AG08396 (cell line): ENCODE results near the gene GMFB.
A peak's percentile ranks its signal among the peaks of the same experiment; 100 is the strongest.
"Not testable (repeated sequence)": the region's sequence is repeated elsewhere in the genome, so short reads cannot be mapped to it uniquely, and the experiment has no call there.

Experiments used
- DNase-seq: peaks from one replicate; pipeline ENCODE4 v3.0.0; 2012; ENCODE audit warnings: low spot score, mixed read lengths

Gene GMFB

DNA sequence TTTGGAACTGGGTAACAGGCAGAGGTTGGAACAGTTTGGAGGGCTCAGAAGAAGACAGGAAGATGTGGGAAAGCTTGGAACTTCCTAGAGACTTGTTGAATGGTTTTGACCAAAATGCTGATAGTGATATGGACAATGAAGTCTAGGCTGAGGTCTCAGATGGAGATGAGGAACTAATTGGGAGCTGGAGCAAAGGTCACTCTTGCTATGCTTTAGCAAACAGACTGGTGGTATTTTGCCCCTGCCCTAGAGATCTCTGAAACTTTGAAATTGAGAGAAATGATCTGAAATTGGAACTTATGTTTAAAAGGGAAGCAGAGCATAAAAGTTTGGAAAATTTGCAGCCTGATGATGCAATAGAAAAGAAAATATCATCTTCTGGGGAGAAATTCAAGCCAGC, 30.2 kb downstream of the GMFB start:
- DNase-seq: not testable (repeated sequence)

DNA sequence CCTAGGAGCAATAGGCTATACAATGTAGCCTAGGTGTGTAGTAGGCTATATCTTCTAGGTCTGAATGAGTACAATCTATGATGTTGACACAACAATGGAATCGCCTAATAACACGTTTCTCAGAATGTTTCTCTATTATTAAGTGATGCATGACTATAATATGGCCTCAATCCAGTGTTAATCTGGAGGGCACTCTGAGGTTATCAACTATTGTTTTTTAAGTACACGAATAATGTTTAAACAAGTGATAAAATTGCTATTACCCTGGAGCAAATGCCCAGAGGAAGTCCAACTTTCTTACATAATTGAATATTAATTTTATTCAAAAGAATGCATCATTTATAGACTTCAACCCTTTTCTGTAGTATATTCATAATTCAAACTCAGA, 31.2 kb downstream of the GMFB start:
- DNase-seq: no peak

DNA sequence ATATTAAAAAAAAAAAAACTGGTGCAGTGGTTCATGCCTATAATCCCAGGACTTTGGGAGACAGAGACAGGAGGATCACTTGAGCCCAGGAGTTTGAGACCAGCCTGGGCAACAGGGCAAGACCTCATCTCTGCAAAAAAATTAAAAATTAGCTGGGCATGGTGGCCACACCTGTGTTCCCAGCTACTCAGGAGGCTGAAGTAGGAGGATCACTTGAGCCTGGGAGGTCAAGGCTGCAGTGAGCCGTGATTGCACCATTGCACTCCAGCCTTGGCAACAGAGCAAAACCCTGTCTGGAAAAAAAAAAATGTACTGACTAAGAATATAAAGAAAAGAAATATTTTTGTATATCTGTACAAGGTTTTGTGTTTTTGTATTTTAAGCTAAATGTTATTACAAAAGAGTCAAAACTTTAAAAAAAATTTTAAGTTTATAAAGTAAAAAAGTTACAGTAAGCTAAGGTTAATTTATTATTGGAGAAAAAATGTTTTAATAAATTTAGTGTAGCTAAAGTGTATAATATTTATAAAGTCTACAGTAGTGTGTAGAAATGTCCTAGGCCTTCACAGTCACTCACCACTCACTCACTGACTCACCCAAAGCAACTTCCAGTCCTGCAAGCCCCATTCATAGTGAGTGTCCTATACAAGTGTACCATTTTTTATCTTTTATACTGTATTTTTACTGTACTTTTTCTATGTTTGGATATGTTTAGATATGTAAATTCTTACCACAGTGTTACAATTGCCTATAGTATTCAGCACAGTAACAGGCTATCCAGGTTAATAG, 31.8 kb downstream of the GMFB start:
- DNase-seq: not testable (repeated sequence)

DNA sequence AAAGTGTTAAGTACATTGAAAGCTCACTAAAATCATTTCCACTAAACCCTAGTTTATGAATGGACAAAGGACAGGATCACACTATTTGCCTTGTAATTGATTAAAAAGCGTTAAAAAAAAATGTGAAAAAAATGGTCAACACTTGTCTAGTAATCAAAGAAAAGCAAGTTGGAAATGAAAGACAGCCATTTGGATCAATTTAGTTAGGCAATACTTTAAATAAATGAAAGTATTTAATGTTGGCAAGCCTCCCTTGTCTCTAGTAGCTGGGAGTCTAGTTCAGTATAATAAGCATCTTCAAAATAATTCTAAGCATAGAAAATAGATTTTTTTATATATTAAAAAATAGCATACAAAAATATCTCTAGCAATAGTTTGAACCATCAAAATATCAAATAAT, 33.4 kb downstream of the GMFB start:
- no peak for DNase-seq

DNA sequence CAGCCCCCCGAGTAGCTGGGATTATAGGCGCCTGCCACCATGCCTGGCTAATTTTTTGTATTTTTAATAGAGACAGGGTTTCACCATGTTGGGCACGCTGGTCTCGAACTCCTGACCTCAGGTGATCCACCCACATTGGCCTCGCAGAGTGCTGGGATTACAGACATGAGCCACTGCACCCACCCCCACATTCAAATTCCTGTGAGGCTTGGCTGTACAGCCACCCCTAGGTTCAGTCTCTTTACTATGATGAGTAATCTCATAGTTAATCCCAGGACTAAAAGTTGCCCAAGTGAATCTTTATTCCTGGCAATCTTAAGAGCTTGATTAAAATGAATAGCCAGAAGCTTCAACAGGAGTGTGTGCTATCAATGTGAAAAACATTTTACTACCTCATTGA, 34.8 kb downstream of the GMFB start:
- peak; percentile 32 for DNase-seq

DNA sequence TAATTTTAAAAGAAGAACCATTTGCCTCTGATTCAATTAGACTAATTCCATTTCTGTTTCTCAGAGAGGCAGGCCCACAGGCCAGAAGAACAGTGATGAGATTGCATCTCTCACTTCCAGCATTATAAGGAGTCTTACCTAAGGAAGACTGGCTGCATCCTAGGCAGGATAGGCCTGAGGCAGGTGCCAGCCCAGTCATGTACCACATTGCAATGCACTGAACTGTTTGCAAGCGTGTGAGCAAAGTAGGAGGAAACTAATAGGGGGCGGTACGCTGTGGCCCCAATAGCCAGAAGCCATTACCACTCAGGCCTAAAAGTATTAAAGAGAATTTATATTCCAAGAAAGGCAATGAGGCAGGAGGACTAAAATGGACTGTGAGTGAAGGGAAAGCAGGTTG, 35.5 kb downstream of the GMFB start:
- no peak for DNase-seq

DNA sequence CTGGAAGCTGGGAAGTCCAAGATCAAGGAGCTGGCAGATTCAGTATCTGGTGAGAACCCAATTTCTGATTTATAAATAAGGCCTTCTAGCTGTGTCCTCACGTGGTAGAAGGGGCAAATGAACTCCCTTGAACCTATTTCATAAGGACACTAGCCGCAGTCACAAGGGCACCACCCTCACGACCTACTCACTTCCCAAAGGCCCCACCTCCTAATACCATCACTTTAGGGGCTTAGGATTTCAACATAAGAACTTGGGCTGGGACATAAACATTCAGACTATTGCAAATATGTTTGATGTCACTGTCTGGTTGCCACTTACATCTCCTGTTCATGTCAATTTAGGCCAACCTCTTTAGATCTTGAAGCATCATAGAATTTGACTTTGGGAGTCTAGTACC, 36.8 kb downstream of the GMFB start:
- no peak for DNase-seq

DNA sequence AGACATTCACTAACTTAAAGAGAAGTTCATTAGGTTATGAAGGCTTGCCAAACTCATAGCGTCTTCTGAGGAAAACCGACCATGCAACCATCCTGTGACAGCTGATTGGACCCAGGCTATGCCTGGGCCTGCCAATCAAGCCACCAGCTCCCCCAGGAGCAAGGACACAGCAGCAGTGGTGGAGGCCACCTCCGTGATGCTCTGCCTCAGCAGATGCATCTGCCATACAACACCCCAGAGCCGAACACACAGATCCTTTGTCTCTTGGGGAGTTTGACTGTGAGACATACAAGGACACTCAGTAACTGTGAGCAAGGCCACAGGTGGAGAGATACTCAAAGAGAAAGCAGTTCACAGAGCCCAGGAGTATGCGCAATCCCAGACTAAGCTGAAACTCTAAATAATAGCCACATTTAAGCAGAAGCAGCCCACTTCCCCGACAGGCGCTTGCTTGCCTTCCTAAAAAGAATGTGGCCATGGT, 37.6 kb downstream of the GMFB start:
- no peak for DNase-seq

DNA sequence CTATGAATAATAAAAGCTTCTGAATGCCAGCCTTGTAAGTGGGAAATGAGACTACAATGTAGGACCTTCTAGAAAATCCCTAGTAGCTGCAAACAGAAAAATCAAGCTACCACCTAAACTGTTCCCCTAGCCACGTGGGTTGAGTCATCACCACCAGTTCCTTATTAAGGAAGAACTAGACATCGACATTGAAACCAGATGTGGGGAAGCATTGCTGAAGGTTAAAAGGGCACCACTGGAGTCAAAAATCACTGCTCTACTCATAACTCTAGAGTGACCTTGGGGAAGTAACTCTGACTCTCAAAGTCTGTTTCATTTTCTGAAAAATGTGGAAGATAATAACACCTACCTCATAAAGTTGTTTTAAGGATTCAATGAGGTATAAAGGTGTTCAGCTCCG, 38.2 kb downstream of the GMFB start:
- DNase-seq: peak; percentile 36

DNA sequence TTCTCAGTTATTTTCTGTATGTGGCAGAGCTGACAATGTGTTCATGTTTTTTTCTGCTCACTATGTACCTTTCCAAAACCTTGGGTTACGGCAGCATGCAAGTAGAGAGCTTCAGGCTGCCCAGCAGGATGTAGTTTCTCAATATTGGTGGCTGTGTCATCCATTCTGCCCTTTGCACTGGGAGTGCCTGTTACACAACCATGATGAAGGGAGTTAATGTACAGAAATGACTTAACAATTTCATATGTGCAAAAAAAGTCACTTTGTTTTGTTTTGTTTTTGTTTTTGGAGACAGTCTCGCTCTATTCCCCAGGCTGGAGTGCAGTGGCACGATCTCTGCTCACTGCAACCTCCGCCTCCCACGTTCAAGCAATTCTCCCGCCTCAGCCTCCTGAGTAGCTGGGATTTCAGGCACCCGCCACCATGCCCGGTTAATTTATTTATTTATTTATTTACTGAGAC, 41.5 kb downstream of the GMFB start:
- no peak for DNase-seq

DNA sequence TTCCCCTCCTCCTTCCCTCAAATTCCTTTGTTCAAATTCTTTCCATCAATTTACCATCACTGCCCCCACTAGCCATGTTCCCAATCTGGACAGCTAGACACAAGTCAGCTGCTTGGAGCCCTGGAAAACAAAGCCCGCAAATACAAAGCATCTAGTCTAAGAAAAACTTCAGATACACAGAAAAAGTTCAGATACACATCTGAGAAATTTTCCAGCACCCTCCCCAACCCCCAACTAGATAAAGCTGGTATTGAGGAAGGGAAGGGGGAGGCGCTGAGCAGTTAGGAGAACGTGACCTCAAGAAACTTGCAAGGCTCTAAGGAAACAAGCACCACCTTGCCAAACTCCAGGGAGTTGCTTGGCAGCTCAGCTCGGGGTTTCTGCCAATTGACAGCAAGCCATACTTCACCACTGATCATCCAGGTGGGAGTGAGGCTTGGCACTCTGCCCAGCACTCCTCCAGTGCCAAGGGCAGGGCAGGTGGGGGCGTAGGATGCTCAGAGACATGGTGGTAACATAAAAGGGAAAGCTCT, 42.6 kb downstream of the GMFB start:
- no peak for DNase-seq

DNA sequence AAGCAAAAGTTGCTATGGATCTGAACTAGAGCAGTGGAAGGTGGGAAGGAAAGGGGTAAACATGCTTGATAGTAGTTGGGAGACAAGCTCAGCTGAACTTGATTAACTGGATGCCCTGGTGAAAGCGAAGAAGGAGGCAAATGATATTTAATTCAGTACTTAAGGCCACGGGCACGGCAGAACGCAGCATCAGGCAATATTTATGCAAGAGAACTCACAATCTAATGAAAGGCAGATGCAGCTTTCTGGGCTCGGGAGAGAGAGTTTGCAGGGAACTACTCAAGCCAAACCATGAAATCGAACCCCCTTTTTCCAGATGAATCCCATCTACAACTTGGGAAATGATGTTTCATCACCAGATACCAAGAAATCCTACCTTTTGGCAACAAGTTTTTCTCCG, 44.1 kb downstream of the GMFB start:
- DNase-seq: no peak

DNA sequence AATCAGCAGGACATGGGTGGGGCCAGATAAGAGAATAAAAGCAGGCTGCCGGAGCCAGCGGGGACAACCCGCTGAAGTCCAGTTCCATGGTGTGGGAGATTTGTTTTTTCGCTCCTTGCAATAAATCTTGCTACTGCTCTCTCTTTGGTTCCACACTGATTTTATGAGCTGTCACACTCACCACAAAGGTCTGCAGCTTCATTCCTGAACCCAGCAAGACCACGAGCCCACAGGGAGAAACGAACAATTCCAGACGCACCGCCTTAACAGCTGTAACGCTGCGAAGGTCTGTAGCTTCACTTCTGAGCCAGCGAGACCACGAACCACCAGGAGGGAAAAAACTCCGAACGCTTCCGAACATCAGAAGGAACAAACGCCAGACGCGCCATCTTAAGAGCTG, 44.8 kb downstream of the GMFB start:
- no peak for DNase-seq

DNA sequence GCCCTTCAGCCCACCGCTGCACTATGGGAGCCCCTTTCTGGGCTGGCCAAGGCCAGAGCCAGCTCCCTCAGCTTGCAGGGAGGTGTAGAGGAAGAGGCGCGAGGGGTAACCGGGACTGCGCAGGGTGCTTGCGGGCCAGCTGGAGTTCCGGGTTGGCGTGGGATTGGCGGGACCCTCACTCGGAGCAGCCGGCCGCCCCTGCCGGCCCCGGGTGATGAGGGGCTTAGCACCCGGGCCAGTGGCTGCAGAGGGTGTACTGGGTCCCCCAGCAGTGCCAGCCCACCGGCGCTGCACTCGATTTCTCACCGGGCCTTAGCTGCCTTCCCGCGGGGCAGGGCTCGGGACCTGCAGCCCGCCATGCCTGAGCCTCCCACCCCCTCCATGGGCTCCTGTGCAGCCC, 45.8 kb downstream of the GMFB start:
- not testable (repeated sequence) for DNase-seq

DNA sequence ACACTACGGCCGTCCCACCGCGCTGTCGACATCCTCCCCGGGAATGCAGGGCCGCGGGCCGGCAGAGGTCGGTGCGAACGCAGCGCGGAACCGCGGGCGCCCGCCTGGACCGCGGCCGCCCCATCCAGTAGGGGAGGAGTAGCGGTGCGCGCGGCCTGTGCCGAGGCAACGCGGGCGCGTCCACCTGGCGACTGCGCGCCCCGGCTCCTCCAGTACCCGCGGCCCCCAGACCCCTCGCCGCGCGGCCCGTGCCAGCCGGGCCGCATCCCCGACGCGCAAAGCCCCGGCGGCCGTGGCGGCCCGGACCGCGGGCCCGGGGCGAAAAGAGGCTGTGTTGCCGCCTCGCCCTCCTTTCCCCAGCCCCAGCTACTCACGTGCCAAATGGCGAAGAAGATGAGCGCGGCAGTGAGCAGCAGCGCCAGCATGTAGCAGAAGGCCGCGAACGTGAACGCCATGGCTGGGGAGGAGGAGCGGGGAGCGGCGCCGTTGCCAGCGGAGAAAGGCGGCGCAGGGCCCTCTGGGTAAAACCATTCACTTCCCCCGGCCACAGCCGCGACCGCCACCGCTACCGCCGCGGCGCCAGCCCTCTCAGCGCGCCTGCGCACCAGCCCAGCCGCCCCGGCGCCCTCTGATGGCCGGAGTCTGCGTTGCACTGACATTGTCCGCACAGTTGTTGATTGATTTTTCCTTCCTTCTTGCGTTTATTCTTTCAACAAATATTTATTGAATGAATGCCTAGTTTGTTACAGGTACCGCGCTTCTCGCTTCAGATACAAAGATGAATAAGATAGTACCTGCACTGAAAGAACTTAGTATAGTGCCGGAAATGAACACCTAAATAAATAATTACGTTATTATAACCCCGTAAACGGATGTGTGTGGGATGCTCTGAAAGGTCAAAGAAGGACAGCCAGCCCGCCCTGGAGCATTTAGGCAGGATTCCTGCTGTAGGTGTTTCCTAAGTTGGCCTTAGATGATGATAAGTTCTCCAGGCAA, 47.6 kb downstream of the GMFB start, which contains the start of gene CNIH1:
Gene CNIH1 (minus strand): TSS at position 502 of the 996 bp plus-strand sequence. CDS start 47 bp downstream, at position 455.
- peak; percentile 99 for DNase-seq

DNA sequence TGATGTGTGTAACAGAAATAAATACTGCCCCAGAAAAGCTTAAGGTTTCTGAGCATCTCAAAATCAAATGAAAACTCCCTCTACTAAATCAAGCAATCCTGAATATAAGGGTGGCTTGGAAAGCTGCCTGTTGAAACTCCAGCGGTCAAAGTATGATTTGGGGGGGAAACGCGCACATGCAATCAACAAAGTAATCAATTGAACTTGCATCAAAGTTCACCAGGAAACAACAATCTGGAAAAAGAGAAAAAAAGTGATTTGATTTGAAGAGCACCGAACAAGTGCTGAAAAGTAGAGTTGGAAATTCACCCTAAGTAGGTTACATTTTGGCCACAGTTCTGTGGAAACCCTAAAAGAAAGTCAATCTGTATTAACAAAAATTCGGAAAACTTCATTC, 48.3 kb downstream of the GMFB start:
- no peak for DNase-seq

DNA sequence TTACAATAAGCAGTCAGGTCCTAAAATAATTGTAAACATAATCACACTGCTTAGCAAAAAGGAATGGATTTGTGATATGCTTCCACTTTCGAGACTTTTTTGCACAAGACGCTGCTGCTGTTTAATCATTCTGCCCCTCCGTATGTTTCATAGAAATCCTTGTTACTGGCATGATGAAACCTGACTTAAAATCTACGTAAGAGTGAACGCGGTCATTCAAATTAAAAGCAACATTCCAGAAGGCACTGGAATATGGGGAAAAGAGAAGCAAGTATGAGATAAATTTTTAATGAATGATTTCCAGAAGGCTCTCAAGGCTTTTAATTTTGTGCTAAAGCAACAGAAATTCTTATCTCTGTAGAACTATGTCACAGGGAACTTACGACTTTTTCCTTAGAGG, 48.7 kb downstream of the GMFB start:
- no peak for DNase-seq

DNA sequence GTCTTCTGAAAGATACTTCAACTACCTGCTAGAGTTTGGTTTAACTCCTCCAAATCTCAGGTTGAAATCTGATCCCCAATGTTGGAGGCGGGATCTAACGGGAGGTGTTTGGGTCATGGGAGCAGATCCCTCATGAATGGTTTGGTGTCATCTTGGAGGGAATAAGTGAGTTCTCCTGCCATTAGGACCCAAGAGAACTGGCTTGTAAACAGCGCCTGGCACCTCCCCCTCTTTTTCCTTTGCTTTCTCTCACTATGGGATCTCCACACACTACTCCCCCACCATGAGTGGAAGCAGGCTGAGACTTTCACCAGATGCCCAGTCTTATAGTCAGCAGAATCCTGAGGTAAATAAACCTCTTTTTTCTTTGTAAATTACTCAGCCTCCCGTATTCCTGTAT, 50.1 kb downstream of the GMFB start:
- DNase-seq: no peak

DNA sequence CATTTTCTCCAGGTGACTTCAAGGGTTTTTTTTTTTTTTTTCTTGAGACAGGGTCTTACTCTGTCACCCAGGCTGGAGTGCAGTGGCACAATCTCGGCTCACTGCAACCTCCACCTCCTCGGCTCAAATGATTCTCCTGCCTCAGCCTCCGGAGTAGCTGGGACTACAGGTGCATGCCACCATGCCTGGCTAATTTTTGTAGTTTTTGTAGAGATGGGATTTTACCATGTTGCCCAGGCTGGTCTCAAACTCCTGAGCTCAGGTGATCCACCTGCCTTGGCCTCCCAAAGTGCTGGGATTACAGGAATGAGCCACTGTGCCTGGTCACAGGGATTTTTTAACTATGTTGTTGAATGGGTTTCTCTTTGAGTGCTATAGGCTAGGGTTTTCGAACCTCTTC, 50.8 kb downstream of the GMFB start:
- not testable (repeated sequence) for DNase-seq

DNA sequence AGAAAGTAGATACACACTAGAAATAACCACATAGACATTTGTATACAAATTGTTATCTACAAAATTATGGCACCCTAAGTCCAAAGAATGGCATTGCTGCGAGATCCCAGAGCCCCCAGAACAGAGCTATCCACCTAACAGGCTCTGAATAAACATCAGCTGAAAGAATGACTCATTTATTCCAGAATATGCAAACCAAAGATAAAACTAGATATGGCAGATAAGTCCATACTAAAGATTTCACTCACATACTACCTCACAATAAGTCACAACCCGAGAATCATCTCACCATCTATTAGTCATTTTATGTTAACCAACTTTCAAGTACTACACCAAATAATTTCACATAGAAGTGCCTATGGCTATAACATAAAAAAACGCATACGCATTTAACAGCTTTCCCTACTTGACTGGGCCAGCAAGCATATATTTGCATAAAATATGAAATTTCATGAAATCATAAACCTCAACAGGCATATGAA, 53.2 kb downstream of the GMFB start:
- DNase-seq: peak; percentile 37

DNA sequence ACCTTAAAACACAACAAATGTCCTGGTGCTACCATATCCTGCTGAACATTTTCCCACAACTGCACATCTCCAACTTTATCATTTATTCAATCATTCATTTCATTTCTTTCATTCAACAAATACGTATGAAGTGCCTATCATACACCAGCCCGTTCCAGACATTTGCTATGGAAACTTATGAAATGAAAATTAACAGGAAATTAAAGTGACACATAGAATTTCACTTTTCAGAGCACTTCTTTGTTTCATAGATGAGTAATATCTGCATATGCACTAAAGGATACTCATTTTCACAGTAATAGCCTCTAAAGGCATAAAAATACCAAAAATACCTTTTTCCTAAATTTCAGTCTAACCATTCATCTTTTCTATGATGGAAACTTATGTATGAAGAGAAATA, 60.3 kb downstream of the GMFB start:
- no peak for DNase-seq

DNA sequence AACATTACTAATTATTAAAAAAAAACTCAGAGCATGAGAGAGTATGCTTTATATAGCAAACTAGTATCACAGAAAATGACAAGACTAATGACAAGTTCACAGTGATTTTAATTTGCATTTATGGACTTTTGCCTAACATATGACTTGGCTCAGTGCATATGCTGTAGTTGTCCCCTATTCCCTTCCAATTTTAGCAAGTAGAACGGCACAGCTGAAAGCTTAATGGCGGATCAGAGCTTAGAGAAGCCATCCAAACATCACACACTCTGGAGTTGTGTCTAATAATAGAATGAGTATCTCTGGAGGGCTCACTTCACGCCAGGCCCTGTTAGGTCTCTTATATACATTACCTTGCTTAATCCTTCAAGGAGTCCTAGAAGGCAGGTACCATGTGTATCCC, 60.9 kb downstream of the GMFB start:
- DNase-seq: no peak
